GM21717 (cell line): Measurements from ENCODE around the gene TANC1.
A peak's percentile ranks its signal among the peaks of the same experiment; 100 is the strongest.

Source experiments
- ATAC-seq: cut with Tn5 transposase; IDR thresholded peaks from one replicate; pipeline ENCODE4 v1.9.1; 2021; ENCODE audit warnings: mild to moderate bottlenecking, moderate library complexity; ENCODE audit not compliant: unreplicated experiment

TANC1 gene

GRCh38 chr2:159243529-159243928 lies 275.1 kb downstream of the TANC1 start:
- no peak for ATAC-seq

GRCh38 chr2:159246325-159246988 lies 278.0 kb downstream of the TANC1 start:
- ATAC-seq = no peak

- peak; percentile 35 for ATAC-seq
These were observed 281.7 kb downstream of the TANC1 start for GRCh38 chr2:159249990-159250715.

- no peak for ATAC-seq
These were observed 283.1 kb downstream of the TANC1 start for GRCh38 chr2:159251296-159252173.

- ATAC-seq = no peak
These were observed 284.5 kb downstream of the TANC1 start for GRCh38 chr2:159252905-159253304.

GRCh38 chr2:159256159-159256558 lies 287.7 kb downstream of the TANC1 start:
- no peak for ATAC-seq

- ATAC-seq = no peak
These were observed 293.8 kb downstream of the TANC1 start for GRCh38 chr2:159262226-159262625.

- ATAC-seq = no peak
These were observed 294.5 kb downstream of the TANC1 start for GRCh38 chr2:159262904-159263303.

- no peak for ATAC-seq
These were observed 296.7 kb downstream of the TANC1 start for GRCh38 chr2:159265171-159265576.

- ATAC-seq = peak; percentile 58
These were observed 298.1 kb downstream of the TANC1 start for GRCh38 chr2:159266554-159266953.

- ATAC-seq = no peak
These were observed 299.5 kb downstream of the TANC1 start for GRCh38 chr2:159267921-159268320.

- ATAC-seq = no peak
These were observed 302.4 kb downstream of the TANC1 start for GRCh38 chr2:159270744-159271379.

GRCh38 chr2:159272156-159272555 lies 303.7 kb downstream of the TANC1 start:
- no peak for ATAC-seq

GRCh38 chr2:159275111-159275510 lies 306.7 kb downstream of the TANC1 start:
- ATAC-seq = no peak

- no peak for ATAC-seq
These were observed 311.3 kb downstream of the TANC1 start for GRCh38 chr2:159279700-159280099.

- no peak for ATAC-seq
These were observed 312.6 kb downstream of the TANC1 start for GRCh38 chr2:159281002-159281401.
